Stomach (tissue), 9 donors: ENCODE data around the gene OS9. TPM values are rescaled to one million over a fixed set of nuclear protein-coding genes. Genes with fewer than 3 reads are reported as not detected.

Experiments
- DNase-seq, 2 donors: peaks; one replicate each; pipeline versions ENCODE4 v3.0.0 to v3.0.0-alpha.2; 2013 to 2019
- H3K27ac ChIP-seq, 5 donors: fragments of 200-600 bp in 4 of 5; sonication (generic) in 4 of 5; one replicate each; pipeline ENCODE4 v1.5.1; 2013 to 2019; ENCODE audit warnings: mild to moderate bottlenecking in 1 of 5, moderate library complexity in 1 of 5
- H3K27me3 ChIP-seq, 3 donors: fragments of 200-600 bp; sonication (generic); one replicate each; pipeline ENCODE4 v1.5.1; 2017 to 2019; ENCODE audit warnings: mixed run types in 1 of 3
- H3K36me3 ChIP-seq, 4 donors: fragments of 200-600 bp; sonication (generic); 1 replicate in 3 of 4; 2 replicates in 1 of 4; pipeline ENCODE4 v1.5.1; 2016 to 2019
- H3K4me1 ChIP-seq, 4 donors: fragments of 200-600 bp; sonication (generic); one replicate each; pipeline ENCODE4 v1.5.1; 2016 to 2019
- H3K4me3 ChIP-seq, 4 donors: fragments of 200-600 bp; sonication (generic) in 3 of 4; one replicate each; pipeline ENCODE4 v1.5.1; 2016 to 2019; ENCODE audit warnings: mild to moderate bottlenecking in 1 of 4
- H3K9me3 ChIP-seq, 4 donors: fragments of 200-600 bp; sonication (generic); one replicate each; pipeline ENCODE4 v1.5.1; 2016 to 2019
- EP300 ChIP-seq: sonication (generic); formaldehyde crosslinking; IDR thresholded peaks from one replicate; pipeline ENCODE4 v1.6.1; 2017; ENCODE audit warnings: antibody characterized with exemption
- POLR2A ChIP-seq, 4 donors: fragments of 450-650 bp; IDR thresholded peaks; one replicate each; pipeline ENCODE4 v1.6.1; 2016; ENCODE audit warnings: antibody characterized with exemption in 4 of 4, control low read depth in 2 of 4, mild to moderate bottlenecking in 1 of 4, moderate library complexity in 1 of 4
- POLR2AphosphoS5 ChIP-seq, 3 donors: sonication (generic); formaldehyde crosslinking; IDR thresholded peaks; one replicate each; pipeline ENCODE4 v1.6.1; 2016; ENCODE audit warnings: antibody characterized with exemption in 3 of 3
- WGBS, 5 donors: extraction: QIAGEN DNeasy Blood & Tissue Kit in 3 of 5; methylation state at CpG; one replicate each; pipeline versions ENCODE4 v1.1.5 to v1.1.7; 2013 to 2018; 5-methylcytosine and 5-hydroxymethylcytosine counted together
- intact Hi-C: fragments of 100-400 bp; cut with DNase I; formaldehyde crosslinking; loops from one replicate; pipeline ENCODE4 v1.15.1; 2023; ENCODE audit warnings: low total_unique reads
- polyA plus RNA-seq, 3 donors: library from polyadenylated mRNA; stranded (reverse); fragments of 200-250 nt; gene quantifications; one replicate each; pipeline ENCODE4 v1.2.3, GENCODE V29; 2013
- total RNA-seq, 5 donors: library from RNA; depleted of rRNA; stranded (reverse); fragments of >200 nt; gene quantifications; one replicate each; pipeline versions ENCODE4 v1.1.0 to v1.2.3, GENCODE V29; 2014 to 2016
- TF ChIP-seq, protein P1 (sequence below), 7 experiments: fragments of 450-650 bp in 4 of 7; fragments of 200-600 bp in 3 of 7; sonication (generic) in 3 of 7; IDR thresholded peaks; one replicate each; pipeline ENCODE4 v1.5.1; 2016 to 2019; ENCODE audit warnings: antibody characterized with exemption in 7 of 7, control low read depth in 2 of 7, mild to moderate bottlenecking in 1 of 7
- donor health status: healthy with polysubstance abuse.
- donor health status: Bipolar disorder and iron deficiency.
- donor health status: healthy.

Gene OS9
- total and polyA plus RNA-seq, 8 donors, result 85.8 to 408 (median 169) TPM

DNA sequence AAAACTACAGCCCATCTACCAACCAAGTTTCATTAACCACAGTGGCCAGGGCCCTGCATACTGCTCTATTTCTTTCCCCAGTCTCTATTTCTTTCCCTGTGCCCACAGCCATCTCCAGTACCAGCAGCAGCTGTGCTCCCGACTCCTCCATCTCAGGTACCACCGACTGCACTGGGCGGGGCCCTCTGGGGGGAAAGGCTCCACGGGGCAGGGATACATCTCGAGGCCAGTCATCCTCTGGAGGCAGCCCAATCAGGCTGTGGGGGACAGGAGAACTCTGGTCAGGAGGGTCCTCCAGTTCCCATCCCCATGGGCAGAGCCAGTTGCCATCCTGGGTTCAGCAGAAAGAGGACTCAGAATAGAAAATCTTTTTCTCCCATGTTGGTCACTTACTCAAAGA, 55.1 kb downstream of the OS9 start:
- H3K36me3 ChIP-seq, result peaks cover 25 to 49% (median 46%) of the 10 kb centered on the region in 4 donors
- H3K27me3 ChIP-seq, result no peaks in the 10 kb centered on the region
- H3K9me3 ChIP-seq, result no peaks in the 10 kb centered on the region
- 91 to 96% (median 93%) methylated on average over 5 of the region's 5 CpGs for WGBS, 5 donors
- TF ChIP-seq POLR2A (IDR thresholded peaks at IDR 0.05) (no peak), POLR2AphosphoS5 (IDR thresholded peaks at IDR 0.05) (no peak), EP300 (no peak)
- TF ChIP-seq, protein P1, sequence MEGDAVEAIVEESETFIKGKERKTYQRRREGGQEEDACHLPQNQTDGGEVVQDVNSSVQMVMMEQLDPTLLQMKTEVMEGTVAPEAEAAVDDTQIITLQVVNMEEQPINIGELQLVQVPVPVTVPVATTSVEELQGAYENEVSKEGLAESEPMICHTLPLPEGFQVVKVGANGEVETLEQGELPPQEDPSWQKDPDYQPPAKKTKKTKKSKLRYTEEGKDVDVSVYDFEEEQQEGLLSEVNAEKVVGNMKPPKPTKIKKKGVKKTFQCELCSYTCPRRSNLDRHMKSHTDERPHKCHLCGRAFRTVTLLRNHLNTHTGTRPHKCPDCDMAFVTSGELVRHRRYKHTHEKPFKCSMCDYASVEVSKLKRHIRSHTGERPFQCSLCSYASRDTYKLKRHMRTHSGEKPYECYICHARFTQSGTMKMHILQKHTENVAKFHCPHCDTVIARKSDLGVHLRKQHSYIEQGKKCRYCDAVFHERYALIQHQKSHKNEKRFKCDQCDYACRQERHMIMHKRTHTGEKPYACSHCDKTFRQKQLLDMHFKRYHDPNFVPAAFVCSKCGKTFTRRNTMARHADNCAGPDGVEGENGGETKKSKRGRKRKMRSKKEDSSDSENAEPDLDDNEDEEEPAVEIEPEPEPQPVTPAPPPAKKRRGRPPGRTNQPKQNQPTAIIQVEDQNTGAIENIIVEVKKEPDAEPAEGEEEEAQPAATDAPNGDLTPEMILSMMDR (IDR thresholded peaks at IDR 0.05), result no peak
- H3K4me3 ChIP-seq, result no peak overlapping the region
- H3K27ac ChIP-seq, result no peak overlapping the region
- intact Hi-C loops, result no loop called here
- peaks cover 25 to 48% (median 40%) of the 10 kb centered on the region in 4 donors for H3K4me1 ChIP-seq
- DNase-seq, result no peak

GRCh38 chr12:57750561-57751431, 56.9 kb downstream of the OS9 start:
- peak overlapping the region in 4 of 5 donors; percentile 86 to 91 (median 90) for H3K27ac ChIP-seq
- peaks cover 17 to 48% (median 40%) of the 10 kb centered on the region in 4 donors for H3K4me1 ChIP-seq
- 81 to 91% (median 88%) methylated on average over 15 of the region's 15 CpGs for WGBS, 5 donors
- intact Hi-C loops, result no loop called here
- H3K4me3 ChIP-seq, result peak overlapping the region; percentile 61 to 81 (median 72)
- no peaks in the 10 kb centered on the region for H3K27me3 ChIP-seq
- TF ChIP-seq, protein P1 (IDR thresholded peaks at IDR 0.05), result no peak
- no peak for TF ChIP-seq POLR2A (IDR thresholded peaks at IDR 0.05)
- no peak for TF ChIP-seq EP300
- TF ChIP-seq POLR2AphosphoS5 (IDR thresholded peaks at IDR 0.05), result no peak
- no peaks in the 10 kb centered on the region for H3K9me3 ChIP-seq
- peaks cover 25 to 49% (median 46%) of the 10 kb centered on the region in 4 donors for H3K36me3 ChIP-seq
- DNase-seq, result no peak

GRCh38 chr12:57751432-57751787, 57.5 kb downstream of the OS9 start:
- 8 to 13% (median 12%) methylated on average over 7 to 8 of the region's 8 CpGs for WGBS, 5 donors
- H3K36me3 ChIP-seq, result peaks cover 25 to 46% (median 44%) of the 10 kb centered on the region in 4 donors
- TF ChIP-seq POLR2A (IDR thresholded peaks at IDR 0.05), result no peak
- TF ChIP-seq EP300, result no peak
- TF ChIP-seq, protein P1 (IDR thresholded peaks at IDR 0.05), result no peak
- TF ChIP-seq POLR2AphosphoS5 (IDR thresholded peaks at IDR 0.05), result no peak
- H3K4me1 ChIP-seq, result peaks cover 23 to 48% (median 42%) of the 10 kb centered on the region in 4 donors
- H3K27me3 ChIP-seq, result no peaks in the 10 kb centered on the region
- intact Hi-C loops, result no loop called here
- H3K27ac ChIP-seq, result peak overlapping the region; percentile 86 to 91 (median 90)
- peak in 1 of 2 donors; percentile 36 for DNase-seq
- H3K4me3 ChIP-seq, result peak overlapping the region; percentile 61 to 81 (median 72)
- no peaks in the 10 kb centered on the region for H3K9me3 ChIP-seq

DNA sequence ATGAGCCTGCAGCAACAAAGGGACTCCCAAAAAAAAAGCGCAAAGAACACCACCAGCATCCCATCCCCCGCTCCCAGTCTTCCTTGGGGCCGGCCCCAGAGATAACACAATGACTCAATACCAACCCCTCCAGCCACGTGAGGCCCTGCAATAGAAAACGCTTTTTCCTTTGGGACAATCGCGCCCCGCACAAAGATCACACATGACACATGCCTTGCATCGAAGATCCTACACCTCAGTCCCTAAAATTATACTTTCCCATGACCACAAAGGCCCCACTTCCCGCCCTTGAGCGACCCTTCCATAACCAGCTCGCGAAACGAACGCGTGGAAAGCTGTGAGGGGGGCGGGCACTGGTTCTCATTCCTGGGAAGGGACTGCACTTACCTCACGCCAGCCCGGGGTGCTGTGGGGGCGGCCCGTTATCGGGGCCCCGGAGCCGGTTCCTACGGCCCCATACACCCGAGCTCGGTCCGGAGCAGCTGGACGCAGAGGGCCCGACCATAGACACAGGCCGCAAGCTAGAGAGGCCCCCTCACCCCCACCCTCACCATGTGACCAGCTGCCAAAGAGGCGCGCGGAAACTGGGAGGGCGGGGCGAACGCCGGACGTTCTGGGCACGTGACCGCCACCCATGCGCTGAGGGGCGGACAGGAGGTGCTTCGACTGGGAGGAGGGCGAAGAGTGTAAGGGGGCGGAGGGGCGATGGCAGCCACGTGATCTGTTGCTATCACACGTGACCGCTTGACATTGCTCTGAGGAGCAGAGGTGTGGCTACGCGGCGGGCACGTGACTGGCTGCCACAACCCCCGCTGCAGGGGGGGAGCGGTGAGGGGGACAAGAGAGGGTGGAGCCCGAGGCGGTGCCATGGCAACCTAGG, 58.1 kb downstream of the OS9 start, which contains the start of gene CDK4:
Gene CDK4 (minus strand): TSS at position 523 of the 880 bp plus-strand sequence. CDS start 593 bp downstream, outside the sequence.
- TF ChIP-seq POLR2A (IDR thresholded peaks at IDR 0.05) (peak in 1 of 4 donors; percentile 62), POLR2AphosphoS5 (IDR thresholded peaks at IDR 0.05) (peak; percentile 81 to 97 (median 94)), EP300 (no peak)
- TF ChIP-seq, protein P1 (IDR thresholded peaks at IDR 0.05), result no peak
- H3K4me3 ChIP-seq, result peak within 1 kb of the TSS; percentile 61 to 81 (median 72)
- peaks cover 21 to 40% (median 38%) of the 10 kb centered on the region in 4 donors for H3K36me3 ChIP-seq
- no peaks in the 10 kb centered on the region for H3K9me3 ChIP-seq
- no peaks in the 10 kb centered on the region for H3K27me3 ChIP-seq
- intact Hi-C loops, result no loop called here
- H3K4me1 ChIP-seq, result peaks cover 27 to 52% (median 47%) of the 10 kb centered on the region in 4 donors
- peak; percentile 98 to 100 for DNase-seq
- 0% methylated on average over 50 to 58 of the region's 58 CpGs for WGBS, 5 donors
- peak within 1 kb of the TSS; percentile 86 to 91 (median 90) for H3K27ac ChIP-seq
